Measurements from ENCODE around the gene TMLHE.
"Not testable (repeated sequence)": the region's sequence is repeated elsewhere in the genome, so short reads cannot be mapped to it uniquely, and the experiment has no call there.

TMLHE gene

GRCh38 chrX:155514225-155514624 is 98.5 kb downstream of the TMLHE start:
- Histone ChIP-seq H2AFZ (no peak overlapping the region), H3K4me3 (ENCODE audit: low read depth, low read length) (no peak overlapping the region), H3K27ac (no peak overlapping the region), H3K9me3 (ENCODE audit: control insufficient read depth, low read length) (no peaks in the 10 kb centered on the region), H3K36me3 (ENCODE audit: control insufficient read depth, insufficient read depth, low read length) (no peaks in the 10 kb centered on the region), H3K9ac (no peak overlapping the region), H3K4me2 (ENCODE audit: low read length) (no peak overlapping the region), H3K79me2 (no peaks in the 10 kb centered on the region), H3K27me3 (ENCODE audit: control insufficient read depth, insufficient read depth, low read length) (no peaks in the 10 kb centered on the region), H3K4me1 (no peaks in the 10 kb centered on the region)
- TF ChIP-seq CTCF (IDR thresholded peaks at IDR 0.05): no peak

GRCh38 chrX:155505296-155505695 is 107.5 kb downstream of the TMLHE start:
- H3K27ac ChIP-seq: no peak overlapping the region
- H3K36me3 ChIP-seq (ENCODE audit: control insufficient read depth, insufficient read depth, low read length): no peaks in the 10 kb centered on the region
- no peak overlapping the region for H2AFZ ChIP-seq
- no peak for TF ChIP-seq CTCF (IDR thresholded peaks at IDR 0.05)
- no peaks in the 10 kb centered on the region for H3K27me3 ChIP-seq (ENCODE audit: control insufficient read depth, insufficient read depth, low read length)
- no peaks in the 10 kb centered on the region for H3K9me3 ChIP-seq (ENCODE audit: control insufficient read depth, low read length)
- no peak overlapping the region for H3K4me2 ChIP-seq (ENCODE audit: low read length)
- no peaks in the 10 kb centered on the region for H3K4me1 ChIP-seq
- H3K9ac ChIP-seq: no peak overlapping the region
- H3K4me3 ChIP-seq (ENCODE audit: low read depth, low read length): no peak overlapping the region
- H3K79me2 ChIP-seq: no peaks in the 10 kb centered on the region

GRCh38 chrX:155495134-155495533 is 117.6 kb downstream of the TMLHE start:
- H3K4me3 ChIP-seq (ENCODE audit: low read depth, low read length); H3K9ac ChIP-seq; H2AFZ ChIP-seq; H3K79me2 ChIP-seq; H3K36me3 ChIP-seq (ENCODE audit: control insufficient read depth, insufficient read depth, low read length); H3K4me1 ChIP-seq; H3K4me2 ChIP-seq (ENCODE audit: low read length); H3K27me3 ChIP-seq (ENCODE audit: control insufficient read depth, insufficient read depth, low read length); H3K27ac ChIP-seq; H3K9me3 ChIP-seq (ENCODE audit: control insufficient read depth, low read length): not testable (repeated sequence)

GRCh38 chrX:155491421-155491820 is 121.3 kb downstream of the TMLHE start:
- not testable (repeated sequence) for H3K27ac ChIP-seq; H3K4me2 ChIP-seq (ENCODE audit: low read length); H3K9ac ChIP-seq; H3K79me2 ChIP-seq; H2AFZ ChIP-seq; H3K4me3 ChIP-seq (ENCODE audit: low read depth, low read length); H3K4me1 ChIP-seq; H3K36me3 ChIP-seq (ENCODE audit: control insufficient read depth, insufficient read depth, low read length); H3K9me3 ChIP-seq (ENCODE audit: control insufficient read depth, low read length); H3K27me3 ChIP-seq (ENCODE audit: control insufficient read depth, insufficient read depth, low read length)

GRCh38 chrX:155477136-155477535 is 135.6 kb downstream of the TMLHE start:
- H3K27ac ChIP-seq; H3K4me3 ChIP-seq (ENCODE audit: low read depth, low read length): not testable (repeated sequence)

GRCh38 chrX:155466269-155466938 is 146.3 kb downstream of the TMLHE start:
- H3K27me3 ChIP-seq (ENCODE audit: control insufficient read depth, insufficient read depth, low read length); H3K79me2 ChIP-seq; H2AFZ ChIP-seq; H3K27ac ChIP-seq; H3K4me2 ChIP-seq (ENCODE audit: low read length); H3K4me3 ChIP-seq (ENCODE audit: low read depth, low read length); H3K9ac ChIP-seq; H3K4me1 ChIP-seq; H3K36me3 ChIP-seq (ENCODE audit: control insufficient read depth, insufficient read depth, low read length); H3K9me3 ChIP-seq (ENCODE audit: control insufficient read depth, low read length): not testable (repeated sequence)

More at GRCh38 chrX:155477136-155477535, 135.6 kb downstream of the TMLHE start:
- H3K4me2 ChIP-seq (ENCODE audit: low read length); H3K4me1 ChIP-seq; H3K9ac ChIP-seq; H3K79me2 ChIP-seq; H2AFZ ChIP-seq; H3K9me3 ChIP-seq (ENCODE audit: control insufficient read depth, low read length); H3K27me3 ChIP-seq (ENCODE audit: control insufficient read depth, insufficient read depth, low read length); H3K36me3 ChIP-seq (ENCODE audit: control insufficient read depth, insufficient read depth, low read length): not testable (repeated sequence)

GRCh38 chrX:155460501-155460900 is 152.3 kb downstream of the TMLHE start:
- H2AFZ ChIP-seq; H3K4me2 ChIP-seq (ENCODE audit: low read length); H3K27me3 ChIP-seq (ENCODE audit: control insufficient read depth, insufficient read depth, low read length); H3K4me1 ChIP-seq; H3K27ac ChIP-seq; H3K36me3 ChIP-seq (ENCODE audit: control insufficient read depth, insufficient read depth, low read length); H3K4me3 ChIP-seq (ENCODE audit: low read depth, low read length); H3K79me2 ChIP-seq; H3K9me3 ChIP-seq (ENCODE audit: control insufficient read depth, low read length); H3K9ac ChIP-seq: not testable (repeated sequence)

GRCh38 chrX:155458471-155458870 is 154.3 kb downstream of the TMLHE start, which contains the start of gene F8A3:
TSS of gene F8A3 (minus strand) at chrX:155458620. CDS start at chrX:155458600, 20 bp downstream.
- not testable (repeated sequence) for H3K79me2 ChIP-seq; H3K27me3 ChIP-seq (ENCODE audit: control insufficient read depth, insufficient read depth, low read length); H3K27ac ChIP-seq; H2AFZ ChIP-seq; H3K9ac ChIP-seq; H3K36me3 ChIP-seq (ENCODE audit: control insufficient read depth, insufficient read depth, low read length); H3K4me2 ChIP-seq (ENCODE audit: low read length); H3K9me3 ChIP-seq (ENCODE audit: control insufficient read depth, low read length); H3K4me3 ChIP-seq (ENCODE audit: low read depth, low read length); H3K4me1 ChIP-seq

GRCh38 chrX:155457761-155458447 is 154.8 kb downstream of the TMLHE start:
- H3K27ac ChIP-seq; H3K79me2 ChIP-seq; H3K36me3 ChIP-seq (ENCODE audit: control insufficient read depth, insufficient read depth, low read length); H3K4me1 ChIP-seq; H2AFZ ChIP-seq; H3K9me3 ChIP-seq (ENCODE audit: control insufficient read depth, low read length); H3K4me2 ChIP-seq (ENCODE audit: low read length); H3K27me3 ChIP-seq (ENCODE audit: control insufficient read depth, insufficient read depth, low read length); H3K9ac ChIP-seq; H3K4me3 ChIP-seq (ENCODE audit: low read depth, low read length): not testable (repeated sequence)

Measured in parathyroid adenoma (tissue), 2 donors.